DMS79 (cell line): ENCODE results near the gene ASH1L.
"Not testable (repeated sequence)": the region's sequence is repeated elsewhere in the genome, so short reads cannot be mapped to it uniquely, and the experiment has no call there.

Experiments
- DNase-seq: peaks from one replicate; lab custom pipeline; 2025; lab: John Stamatoyannopoulos, UW

The ASH1L gene

GRCh38 chr1:155451199-155451598 is 111.4 kb downstream of the ASH1L start:
- no peak for DNase-seq

- DNase-seq, result not testable (repeated sequence)
Measured at GRCh38 chr1:155442431-155442830, 120.2 kb downstream of the ASH1L start.

- no peak for DNase-seq
Measured at GRCh38 chr1:155437405-155437804, 125.2 kb downstream of the ASH1L start.

- DNase-seq, result not testable (repeated sequence)
Measured at GRCh38 chr1:155433831-155434389, 128.7 kb downstream of the ASH1L start.

- DNase-seq, result not testable (repeated sequence)
Measured at GRCh38 chr1:155433128-155433830, 129.3 kb downstream of the ASH1L start.

DNA sequence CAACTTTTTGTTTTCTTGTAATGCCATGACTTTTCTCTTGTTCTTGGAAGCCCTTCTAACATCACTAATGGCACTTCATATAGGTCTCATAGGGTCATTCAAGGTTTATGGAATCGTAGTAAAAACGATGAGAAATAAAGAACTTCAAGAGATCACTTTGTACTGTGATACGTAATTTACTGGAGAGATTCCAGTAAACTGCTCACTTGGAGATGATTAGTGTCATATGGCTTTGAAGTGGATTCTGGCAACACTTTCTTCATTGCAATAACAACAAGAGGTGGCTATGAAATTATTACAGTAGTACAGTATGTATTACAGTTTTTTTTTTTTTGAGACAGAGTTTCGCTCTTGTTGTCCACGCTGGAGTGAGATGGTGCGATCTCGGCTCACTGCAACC is 138.5 kb downstream of the ASH1L start:
- no peak for DNase-seq

DNA sequence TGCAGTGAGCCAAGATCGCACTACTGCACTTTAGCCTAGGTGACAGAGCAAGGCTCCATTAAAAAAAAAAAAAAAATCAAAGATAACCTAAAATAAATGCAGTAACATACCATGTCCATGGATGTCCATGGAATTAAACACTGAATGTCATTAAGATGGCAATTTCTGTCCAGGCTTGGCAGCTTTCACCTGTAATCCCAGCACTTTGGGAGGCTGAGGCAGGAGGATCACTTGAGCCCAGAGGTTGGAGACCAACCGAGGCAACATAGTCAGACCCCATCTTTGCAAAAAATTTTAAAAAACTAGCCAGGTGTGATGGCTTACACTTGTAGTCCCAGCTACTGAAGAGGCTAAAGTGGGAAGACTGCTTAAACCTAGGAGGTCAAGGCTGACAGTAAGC is 141.8 kb downstream of the ASH1L start:
- DNase-seq, result no peak

DNA sequence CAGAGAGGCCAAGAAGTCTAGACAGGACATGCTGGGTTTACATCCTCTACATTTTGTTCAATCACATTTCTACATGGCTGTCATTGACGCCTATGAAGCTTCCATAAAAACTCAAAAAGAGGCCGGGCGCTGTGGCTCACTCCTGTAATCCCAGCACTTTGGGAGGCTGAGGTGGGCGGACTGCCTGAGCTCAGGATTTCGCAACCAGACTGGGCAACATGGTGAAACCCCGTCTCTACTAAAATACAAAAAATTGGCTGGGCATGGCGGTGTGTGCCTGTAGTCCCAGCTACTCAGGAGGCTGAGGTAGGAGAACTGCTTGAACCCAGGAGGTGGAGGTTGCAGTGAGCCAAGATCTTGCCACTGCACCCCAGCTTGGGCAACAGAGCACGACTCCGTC is 150.8 kb downstream of the ASH1L start:
- DNase-seq, result not testable (repeated sequence)

DNA sequence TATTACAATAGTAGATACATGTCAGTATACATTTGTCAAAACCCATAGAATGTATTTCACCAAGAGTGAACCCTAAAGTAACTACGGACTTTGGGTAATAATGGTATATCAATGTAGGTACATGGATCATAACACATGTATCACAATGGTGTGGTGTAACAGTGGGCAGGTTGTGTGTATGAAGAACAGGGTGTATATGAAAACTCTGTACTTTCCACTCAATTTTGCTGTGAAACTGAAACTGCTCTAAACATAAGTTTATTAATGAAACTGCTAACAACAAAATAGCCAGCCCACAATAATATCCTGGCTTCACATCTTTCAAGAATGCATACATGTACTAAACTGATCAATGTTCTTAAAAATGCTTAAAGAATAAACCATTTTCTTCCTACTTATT is 151.7 kb downstream of the ASH1L start:
- no peak for DNase-seq

DNA sequence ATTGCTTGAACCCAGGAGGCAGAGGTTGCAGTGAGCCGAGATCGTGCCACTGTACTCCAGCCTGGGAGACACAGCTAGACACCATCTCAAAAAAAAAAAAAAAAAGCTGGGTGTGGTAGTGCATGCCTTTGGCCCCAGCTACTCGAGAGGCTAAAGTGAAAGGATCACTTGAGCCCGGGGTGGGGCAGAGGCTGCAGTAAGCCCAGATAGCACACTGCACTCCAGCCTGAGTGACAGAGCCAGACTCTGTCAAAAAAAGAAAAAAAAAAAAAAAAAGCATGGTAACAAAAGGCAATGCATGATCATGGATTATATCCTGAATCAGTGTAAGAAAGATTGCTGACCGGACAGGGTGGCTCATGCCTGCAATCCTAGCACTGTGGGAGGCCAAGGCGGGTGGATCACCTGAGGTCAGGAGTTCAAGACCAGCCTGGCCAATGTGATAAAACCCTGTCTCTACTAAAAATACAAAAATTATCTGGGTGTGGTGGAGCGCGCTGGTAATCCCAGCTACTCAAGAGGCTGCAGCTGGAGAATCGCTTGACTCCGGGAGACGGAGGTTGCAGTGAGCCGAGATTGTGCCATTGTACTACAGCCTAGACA is 165.6 kb downstream of the ASH1L start:
- DNase-seq, result no peak

GRCh38 chr1:155392898-155393411 is 169.6 kb downstream of the ASH1L start:
- DNase-seq, result no peak

DNA sequence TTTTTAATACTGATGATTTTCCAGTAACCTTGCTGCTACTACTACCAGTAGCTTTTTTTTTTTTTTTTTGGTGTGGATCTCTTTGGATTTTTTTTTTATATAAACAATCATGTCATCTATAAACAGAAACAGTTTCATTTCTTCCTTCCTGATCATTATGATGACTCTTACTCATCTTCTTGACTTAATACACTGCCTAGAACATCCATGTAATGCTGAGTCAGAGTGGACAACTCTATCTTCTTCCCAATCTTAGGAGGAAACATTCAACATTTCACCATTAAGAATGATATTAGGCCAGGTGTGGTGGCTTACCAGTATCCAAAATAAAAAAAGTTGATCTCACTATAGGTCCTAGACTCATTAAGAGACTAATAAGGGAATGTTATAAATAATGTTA is 172.8 kb downstream of the ASH1L start:
- no peak for DNase-seq

DNA sequence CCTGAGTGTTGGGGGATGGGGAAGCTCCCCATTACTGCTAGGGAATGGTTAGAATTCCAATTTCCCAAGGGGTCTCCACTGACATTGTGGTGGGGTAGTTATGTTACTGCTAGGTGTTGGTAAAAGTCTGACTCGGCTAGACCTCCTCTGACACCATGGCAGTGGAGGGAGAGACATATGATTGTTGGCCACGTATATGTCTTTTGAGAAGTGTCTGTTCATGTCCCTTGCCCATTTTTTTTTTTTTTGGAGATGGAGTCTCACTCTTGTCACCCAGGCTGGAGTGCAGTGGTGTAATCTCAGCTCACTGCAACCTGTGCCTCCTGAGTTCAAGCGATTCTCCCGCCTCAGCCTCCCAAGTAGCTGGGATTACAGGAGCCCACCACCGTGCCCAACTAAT is 176.8 kb downstream of the ASH1L start:
- not testable (repeated sequence) for DNase-seq

GRCh38 chr1:155383406-155383805 is 179.2 kb downstream of the ASH1L start:
- no peak for DNase-seq

- peak; percentile 10 for DNase-seq
Measured at GRCh38 chr1:155379631-155380090, 182.9 kb downstream of the ASH1L start.

DNA sequence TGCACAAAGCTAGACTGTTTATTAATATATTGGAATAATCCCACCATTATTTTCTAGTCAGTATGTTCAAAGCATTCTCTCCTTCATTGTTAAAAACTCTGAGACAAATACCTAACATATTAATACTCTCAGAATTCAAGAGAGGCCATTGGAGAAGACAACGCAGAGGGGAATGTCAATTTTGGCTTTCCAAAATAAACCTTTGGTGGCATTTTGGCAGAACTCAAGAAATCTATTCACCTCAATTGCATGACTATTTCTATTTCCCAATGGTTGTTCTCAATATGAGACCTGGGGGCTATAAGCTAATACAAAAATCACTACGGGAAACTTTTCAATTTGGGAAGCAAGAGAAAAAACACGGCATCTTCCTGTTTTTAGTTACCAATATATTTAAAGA is 183.4 kb downstream of the ASH1L start:
- no peak for DNase-seq

DNA sequence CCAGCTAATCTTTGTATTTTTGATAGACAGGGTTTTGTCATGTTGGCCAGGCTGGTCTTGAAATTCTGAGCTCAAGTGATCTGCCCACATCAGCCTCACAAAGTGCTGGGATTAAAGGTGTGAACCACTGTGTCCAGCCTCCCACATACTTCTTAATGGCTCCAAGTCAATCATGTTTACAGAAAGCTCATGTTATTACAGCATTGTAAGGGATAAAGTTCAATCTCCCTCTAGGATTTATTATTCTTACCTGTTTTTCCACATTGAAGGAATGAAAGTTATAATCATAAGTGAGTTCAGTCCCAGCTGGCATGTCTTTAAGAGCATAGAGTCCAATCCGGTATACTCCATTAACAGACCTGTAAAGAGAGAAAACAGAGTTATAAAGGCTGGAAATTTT is 202.6 kb downstream of the ASH1L start:
- no peak for DNase-seq

- no peak for DNase-seq
Measured at GRCh38 chr1:155352631-155353030, 210.0 kb downstream of the ASH1L start.

DNA sequence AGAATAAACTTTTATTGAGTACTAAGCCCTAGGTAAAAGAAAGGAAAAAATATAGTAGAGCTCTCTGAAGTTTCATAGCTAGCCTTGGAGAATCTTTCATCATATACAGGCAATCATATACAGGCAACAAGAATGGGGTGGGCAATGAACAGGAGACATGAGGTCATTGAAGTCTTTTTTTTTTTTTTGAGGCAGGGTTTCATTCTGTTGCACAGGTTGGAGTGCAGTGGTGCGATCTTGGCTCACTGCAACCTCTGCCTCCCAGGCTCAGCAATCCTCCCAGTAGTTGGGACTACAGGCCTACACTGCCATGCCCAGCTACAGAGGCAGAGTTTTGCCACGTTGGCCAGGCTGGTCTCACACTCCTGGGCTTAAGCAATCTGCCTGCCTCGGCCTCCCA is 219.8 kb downstream of the ASH1L start:
- DNase-seq, result no peak

DNA sequence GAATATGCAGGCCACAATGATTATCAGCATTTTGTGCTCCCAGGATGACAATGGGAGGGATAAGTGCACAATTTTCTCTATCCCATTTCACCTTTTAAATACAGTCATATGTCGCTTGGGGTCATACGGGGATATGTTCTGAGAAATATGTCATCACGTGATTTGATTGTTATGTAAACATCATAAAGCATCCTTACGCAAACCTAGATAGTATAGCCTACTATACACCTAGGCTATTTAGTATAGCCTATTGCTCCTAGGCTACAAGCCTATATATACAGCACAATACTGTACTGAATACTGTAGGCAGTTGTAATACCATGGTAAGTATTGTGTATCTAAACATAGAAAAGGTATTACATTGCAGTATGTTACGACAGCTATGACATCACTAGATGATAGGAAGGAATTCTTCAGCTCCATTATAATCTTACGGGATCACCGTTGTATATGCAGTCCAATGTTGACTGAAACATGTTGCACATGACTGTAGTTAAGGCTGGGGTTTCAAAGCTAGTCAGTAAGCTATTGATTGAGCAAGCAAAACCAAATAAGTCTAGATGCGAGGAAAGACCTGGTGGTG is 223.0 kb downstream of the ASH1L start:
- DNase-seq, result no peak

DNA sequence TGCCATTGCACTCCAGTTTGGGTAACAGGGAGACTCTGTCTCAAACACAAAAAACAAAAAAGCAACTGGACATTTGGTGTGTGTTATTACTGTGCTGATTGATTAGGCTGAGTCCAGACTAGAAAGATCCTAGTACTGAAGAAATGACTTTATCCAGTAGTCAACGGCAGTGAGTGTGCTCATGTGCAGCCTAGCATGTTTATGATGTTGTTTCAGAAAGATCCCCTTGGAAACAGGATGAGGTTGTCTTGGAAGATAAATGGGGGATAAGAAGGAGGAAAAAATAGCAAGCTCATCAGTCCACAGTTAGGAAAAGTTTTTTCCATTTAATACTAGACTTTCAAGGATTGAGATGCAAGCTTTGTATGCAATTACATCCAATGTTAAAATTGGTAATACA is 227.6 kb downstream of the ASH1L start:
- DNase-seq, result no peak

DNA sequence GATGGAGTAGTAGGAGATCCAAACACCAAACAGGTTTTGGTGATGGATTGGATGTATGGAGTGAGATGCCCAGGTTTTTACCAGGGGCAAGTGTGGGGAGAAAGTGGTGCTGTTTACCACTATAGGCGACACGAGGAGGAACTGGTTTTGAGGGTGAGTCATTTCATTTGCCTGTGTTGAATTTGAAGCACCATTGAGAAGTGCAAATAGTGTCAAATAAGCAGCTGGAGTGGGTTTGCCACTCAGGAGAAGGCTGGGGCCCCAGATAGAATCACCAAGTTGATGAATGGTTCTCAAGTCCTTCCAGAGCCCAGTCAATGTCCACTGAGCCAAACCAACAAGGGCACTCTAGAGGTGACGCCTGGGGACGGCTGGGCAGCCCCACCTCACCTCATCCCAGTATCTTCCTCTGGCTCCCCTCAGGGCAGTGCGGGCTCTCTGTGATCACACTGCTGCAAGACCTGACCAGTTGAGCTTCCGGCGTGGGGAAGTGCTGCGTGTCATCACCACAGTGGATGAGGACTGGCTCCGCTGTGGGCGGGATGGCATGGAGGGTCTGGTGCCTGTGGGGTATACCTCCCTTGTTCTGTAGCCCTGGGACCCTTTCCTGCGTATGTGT is 232.5 kb downstream of the ASH1L start:
- DNase-seq, result peak; percentile 37
